A549 (cell line): ENCODE measurements around the gene STRA8. TPM values are rescaled to one million over a fixed set of nuclear protein-coding genes. Genes with fewer than 3 reads are reported as not detected.

Experiments used
- ATAC-seq, 2 experiments: fragments of 200-7000 bp in 1 of 2; fragments of >200 bp in 1 of 2; cut with Nextera tagmentation in 1 of 2; cut with Tn5 transposase in 1 of 2; 3 replicates each; pipeline versions ENCODE4 v1.8.0 to v1.9.1; 2018 to 2020; ENCODE audit warnings: mild to moderate bottlenecking in 1 of 2, moderate library complexity in 1 of 2
- CTCF ChIA-PET: fragments of 300-600 bp; sonication (Branson Sonifier 250); formaldehyde crosslinking; extraction: SDS; loops from one replicate; lab custom pipeline; 2021; ENCODE audit warnings: antibody characterized with exemption, inconsistent platforms; lab: Yijun Ruan, JAX
- POLR2A ChIA-PET: fragments of 350-600 bp; formaldehyde crosslinking; extraction: SDS; loops from one replicate; lab custom pipeline; 2021; ENCODE audit warnings: antibody characterized with exemption, inconsistent platforms; lab: Yijun Ruan, JAX
- DNase-seq, 2 experiments: peaks; one replicate each; pipeline versions ENCODE4 v3.0.0 to v3.0.0-alpha.2; 2011 to 2016; ENCODE audit warnings: low read depth in 1 of 2, low spot score in 1 of 2
- FAIRE-seq: peaks from 2 replicates; lab custom pipeline; 2011; peaks lifted over from hg19 to GRCh38; lab: Jason Lieb, UNC
- H3K27ac ChIP-seq, 2 experiments: fragments of >200 bp; sonication (Bioruptor Twin); formaldehyde crosslinking; 3 replicates each; pipeline ENCODE4 v1.5.1; 2016 to 2017
- H3K4me1 ChIP-seq: fragments of >200 bp; sonication (Bioruptor Twin); formaldehyde crosslinking; 3 replicates; pipeline ENCODE4 v1.6.1; 2016
- H3K4me2 ChIP-seq: fragments of >200 bp; sonication (Bioruptor Twin); formaldehyde crosslinking; 3 replicates; pipeline ENCODE4 v1.6.1; 2016
- H3K4me3 ChIP-seq: fragments of >200 bp; sonication (Bioruptor Twin); formaldehyde crosslinking; 3 replicates; pipeline ENCODE4 v1.5.1; 2016
- H3K9me3 ChIP-seq: fragments of >200 bp; sonication (Bioruptor Twin); formaldehyde crosslinking; 3 replicates; pipeline ENCODE4 v1.6.1; 2016
- BHLHE40 ChIP-seq: IDR thresholded peaks from 2 replicates; pipeline ENCODE4 v1.6.1; 2012; ENCODE audit warnings: low read depth, low read length, inconsistent platforms
- CBX2 ChIP-seq: fragments of 200-600 bp; sonication (generic); IDR thresholded peaks from 2 replicates; pipeline ENCODE4 v1.6.1; 2016; ENCODE audit warnings: low read depth, mild to moderate bottlenecking, borderline replicate concordance
- CEBPB ChIP-seq, 2 experiments: fragments of >200 bp in 1 of 2; sonication (Bioruptor Twin) in 1 of 2; formaldehyde crosslinking in 1 of 2; IDR thresholded peaks; 2 replicates each; pipeline ENCODE4 v1.6.1; 2012 to 2016
- CHD2 ChIP-seq: fragments of 150-350 bp; IDR thresholded peaks from 2 replicates; pipeline ENCODE4 v1.6.1; 2014; ENCODE audit warnings: low read length; ENCODE audit not compliant: partially characterized antibody
- EHF ChIP-seq: fragments of 250-450 bp; sonication (Bioruptor Pico); IDR thresholded peaks from 2 replicates; pipeline ENCODE4 v1.5.0; 2020; ENCODE audit warnings: mild to moderate bottlenecking
- EHMT2 ChIP-seq: fragments of 200-600 bp; sonication (generic); IDR thresholded peaks from 2 replicates; pipeline ENCODE4 v1.6.1; 2016; ENCODE audit warnings: antibody characterized with exemption, low read depth, mild to moderate bottlenecking, moderate library complexity
- FOSL2 ChIP-seq, 2 experiments: fragments of 450-650 bp in 1 of 2; fragments of >200 bp in 1 of 2; sonication (Bioruptor Twin) in 1 of 2; formaldehyde crosslinking; IDR thresholded peaks; 2 replicates each; pipeline versions ENCODE4 v1.5.0 to v1.6.1; 2016 to 2020; ENCODE audit warnings: mild to moderate bottlenecking in 1 of 2, moderate library complexity in 1 of 2
- HOXA7 ChIP-seq: fragments of 250-450 bp; sonication (Bioruptor Pico); IDR thresholded peaks from 2 replicates; pipeline ENCODE4 v1.5.0; 2020; ENCODE audit warnings: mild to moderate bottlenecking, moderate library complexity
- HOXB5 ChIP-seq: fragments of 250-450 bp; sonication (Bioruptor Pico); IDR thresholded peaks from 2 replicates; pipeline ENCODE4 v1.5.0; 2020; ENCODE audit warnings: mild to moderate bottlenecking, moderate library complexity
- JUN ChIP-seq, 2 experiments: fragments of >200 bp; sonication (Bioruptor Twin); formaldehyde crosslinking; IDR thresholded peaks; 2 replicates in 1 of 2; 3 replicates in 1 of 2; pipeline ENCODE4 v1.6.1; 2016 to 2017
- KDM1A ChIP-seq: fragments of 200-600 bp; sonication (generic); IDR thresholded peaks from 2 replicates; pipeline ENCODE4 v1.6.1; 2016; ENCODE audit warnings: low read depth, mild to moderate bottlenecking
- KDM5A ChIP-seq: fragments of 200-600 bp; sonication (generic); IDR thresholded peaks from 2 replicates; pipeline ENCODE4 v1.6.1; 2016; ENCODE audit warnings: antibody characterized with exemption, mild to moderate bottlenecking
- MAFK ChIP-seq: fragments of 450-650 bp; IDR thresholded peaks from 2 replicates; pipeline ENCODE4 v1.6.1; 2014; ENCODE audit not compliant: partially characterized antibody
- MAX ChIP-seq: IDR thresholded peaks from 2 replicates; pipeline ENCODE4 v1.6.1; 2012
- NFE2L2 ChIP-seq: fragments of 150-350 bp; conservative IDR thresholded peaks from 2 replicates; pipeline ENCODE4 v1.6.1; 2014; ENCODE audit warnings: low read length
- NPAS2 ChIP-seq: fragments of 250-450 bp; sonication (Bioruptor Pico); IDR thresholded peaks from 2 replicates; pipeline ENCODE4 v1.8.0; 2022; ENCODE audit warnings: mild to moderate bottlenecking, moderate library complexity, borderline replicate concordance
- PHF8 ChIP-seq: fragments of 200-600 bp; sonication (generic); IDR thresholded peaks from 2 replicates; pipeline ENCODE4 v1.6.1; 2016; ENCODE audit warnings: low read depth, mild to moderate bottlenecking, antibody characterized with exemption, moderate library complexity, borderline replicate concordance
- RAD21 ChIP-seq, 2 experiments: fragments of >200 bp in 1 of 2; sonication (Bioruptor Twin) in 1 of 2; formaldehyde crosslinking in 1 of 2; IDR thresholded peaks in 1 of 2; conservative IDR thresholded peaks in 1 of 2; 2 replicates in 1 of 2; 3 replicates in 1 of 2; pipeline ENCODE4 v1.6.1; 2012 to 2018; ENCODE audit warnings: inconsistent platforms in 1 of 2
- REST ChIP-seq: fragments of 200-600 bp; sonication (generic); IDR thresholded peaks from 2 replicates; pipeline ENCODE4 v1.6.1; 2016; ENCODE audit warnings: antibody characterized with exemption, mild to moderate bottlenecking, moderate library complexity
- RFX5 ChIP-seq: fragments of 450-650 bp; IDR thresholded peaks from 2 replicates; pipeline ENCODE4 v1.7.1; 2014; ENCODE audit warnings: antibody characterized with exemption, mild to moderate bottlenecking, moderate library complexity
- RNF2 ChIP-seq: fragments of 200-600 bp; sonication (generic); IDR thresholded peaks from 2 replicates; pipeline ENCODE4 v1.6.1; 2016; ENCODE audit warnings: low read depth, mild to moderate bottlenecking, antibody characterized with exemption, moderate library complexity, borderline replicate concordance
- SMC3 ChIP-seq: fragments of >200 bp; sonication (Bioruptor Twin); formaldehyde crosslinking; IDR thresholded peaks from 3 replicates; pipeline ENCODE4 v1.6.1; 2018; ENCODE audit warnings: inconsistent platforms
- SREBF2 ChIP-seq: fragments of 450-650 bp; IDR thresholded peaks from 2 replicates; pipeline ENCODE4 v1.6.1; 2014; ENCODE audit warnings: mild to moderate bottlenecking, moderate library complexity
- TFCP2L1 ChIP-seq: fragments of 250-450 bp; sonication (Bioruptor Pico); IDR thresholded peaks from 2 replicates; pipeline ENCODE4 v1.5.0; 2021; ENCODE audit warnings: mild to moderate bottlenecking
- TP53 ChIP-seq: fragments of 250-450 bp; sonication (Bioruptor Pico); IDR thresholded peaks from 2 replicates; pipeline ENCODE4 v1.5.0; 2021; ENCODE audit warnings: mild to moderate bottlenecking, moderate library complexity
- ZFP36 ChIP-seq: fragments of 450-650 bp; IDR thresholded peaks from 2 replicates; pipeline ENCODE4 v1.6.1; 2014; ENCODE audit warnings: borderline replicate concordance; ENCODE audit not compliant: partially characterized antibody
- ZNF302 ChIP-seq: fragments of 250-450 bp; sonication (Bioruptor Pico); IDR thresholded peaks from 2 replicates; pipeline ENCODE4 v1.9.0; 2021; ENCODE audit warnings: inconsistent platforms, mild to moderate bottlenecking, moderate library complexity
- ZSCAN20 ChIP-seq: fragments of 250-450 bp; sonication (Bioruptor Pico); IDR thresholded peaks from 2 replicates; pipeline ENCODE4 v1.8.0; 2022; ENCODE audit warnings: mild to moderate bottlenecking, moderate library complexity
- WGBS: methylation state at CpG from one replicate; pipeline ENCODE4 v1.1.6; 2017; ENCODE audit errors: missing lambda C conversion rate; 5-methylcytosine and 5-hydroxymethylcytosine counted together
- polyA plus RNA-seq, 4 experiments: library from polyadenylated mRNA; depleted of rRNA in 3 of 4; stranded (reverse); fragments of >200 nt; fragmentation: RNase III in 1 of 4; extraction: RNeasy Plus Mini Kit Qiagen cat#74134 plus additional on column Dnase treatment in 1 of 4; gene quantifications; 2 replicates in 3 of 4; 3 replicates in 1 of 4; pipeline ENCODE4 v1.2.3, GENCODE V29; 2011 to 2017
- TF ChIP-seq, protein P1 (sequence below): fragments of >200 bp; sonication (Bioruptor Twin); formaldehyde crosslinking; IDR thresholded peaks from 3 replicates; pipeline ENCODE4 v1.5.1; 2016

STRA8 gene
- polyA plus RNA-seq, 2 of the 4 experiments (the other 2 are of a cell fraction): not detected

- Histone ChIP-seq H3K4me1 (no peaks in the 10 kb centered on the region), H3K9me3 (no peaks in the 10 kb centered on the region), H3K4me2 (no peak overlapping the region), H3K4me3 (no peak overlapping the region), H3K27ac (no peak overlapping the region)
- no peak for ATAC-seq
- FAIRE-seq: no peak
- TF ChIP-seq ZFP36 (no peak), CHD2 (no peak), EHMT2 (no peak), TFCP2L1 (no peak), HOXB5 (CRISPR knock-in tag) (no peak), BHLHE40 (no peak), KDM5A (no peak)
- POLR2A ChIA-PET: no interaction called here
- WGBS: 85% methylated on average over 4 of the region's 4 CpGs
- DNase-seq: no peak
- CTCF ChIA-PET: interaction anchor here (1.2 to 1.7 kb wide), 2 partner anchors 10 to 16 kb away, joined by 4 to 7 read pairs; no protein-coding TSS in a partner anchor
Observed at GRCh38 chr7:135195156-135195555, 38.5 kb upstream of the STRA8 start.

DNA sequence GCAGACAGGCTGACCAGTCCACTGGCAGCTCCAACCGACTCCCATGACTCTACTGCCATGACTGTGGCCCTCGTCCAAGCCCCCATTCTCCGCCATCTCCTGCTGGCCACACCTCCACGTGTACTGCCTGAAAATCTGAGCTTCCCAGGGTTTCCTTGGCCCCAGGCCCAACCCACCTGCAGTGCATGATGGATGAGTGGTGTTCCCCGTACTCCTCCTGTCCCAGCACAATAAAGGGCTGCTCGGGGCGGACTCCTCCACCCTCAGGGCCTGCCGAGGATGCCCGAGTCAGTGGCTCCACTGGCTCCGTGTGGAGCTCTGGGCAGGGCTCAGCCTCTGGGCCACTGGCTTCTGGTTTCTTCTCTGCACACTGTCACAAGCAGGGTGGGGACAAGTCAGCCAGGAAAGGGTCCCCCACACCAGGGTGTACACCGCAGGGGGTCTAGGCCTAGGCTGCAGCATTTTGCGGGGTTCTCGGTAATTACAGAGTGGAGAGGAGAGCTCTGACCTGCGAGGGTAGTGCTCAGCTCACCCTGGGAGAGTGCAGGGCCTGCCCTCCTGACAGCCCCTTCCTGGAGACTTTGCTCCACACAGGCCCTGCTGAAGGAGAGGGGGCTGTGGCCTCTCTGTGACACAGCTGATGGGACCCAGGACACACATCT is 37.5 kb upstream of the STRA8 start:
- FAIRE-seq: no peak

GRCh38 chr7:135197343-135197742 is 36.3 kb upstream of the STRA8 start:
- ATAC-seq: no peak; a peak in 1 of 6 replicates
- Histone ChIP-seq H3K4me1 (no peaks in the 10 kb centered on the region), H3K4me2 (no peak overlapping the region), H3K4me3 (no peak overlapping the region), H3K9me3 (no peaks in the 10 kb centered on the region), H3K27ac (no peak overlapping the region)
- DNase-seq: no peak
- WGBS: 58% methylated on average over 2 of the region's 2 CpGs
- ChIA-PET POLR2A (interaction anchor here (1.2 kb wide), 1 partner anchor 15 kb away, joined by 3 read pairs; no protein-coding TSS in a partner anchor), CTCF (interaction anchor here (1.2 kb wide), 1 partner anchor 12 kb away, joined by 3 read pairs; no protein-coding TSS in a partner anchor)
- no peak for FAIRE-seq
- no peak for TF ChIP-seq RFX5
- no peak for TF ChIP-seq TFCP2L1
- TF ChIP-seq NPAS2 (CRISPR knock-in tag): no peak
- TF ChIP-seq FOSL2 (IDR thresholded peaks at IDR 0.05): no peak
- no peak for TF ChIP-seq FOSL2 (CRISPR knock-in tag; IDR thresholded peaks at IDR 0.05)
- no peak for TF ChIP-seq JUN (IDR thresholded peaks at IDR 0.05)
- TF ChIP-seq REST: no peak
- no peak for TF ChIP-seq PHF8
- TF ChIP-seq EHF (CRISPR knock-in tag): no peak
- TF ChIP-seq MAFK: no peak
- no peak for TF ChIP-seq KDM1A
- TF ChIP-seq CBX2: no peak
- no peak for TF ChIP-seq SREBF2
- TF ChIP-seq, all 56 proteins: peak for 0

More for the DNA sequence above, 37.5 kb upstream of the STRA8 start:
- no peak for TF ChIP-seq MAX
- no peak for TF ChIP-seq SREBF2
- TF ChIP-seq NFE2L2: no peak
- TF ChIP-seq ZFP36: no peak
- no peak for TF ChIP-seq TP53 (CRISPR knock-in tag)
- TF ChIP-seq CEBPB (IDR thresholded peaks at IDR 0.05): no peak
- no peak for TF ChIP-seq RNF2
- no peak for TF ChIP-seq FOSL2 (IDR thresholded peaks at IDR 0.05)
- TF ChIP-seq FOSL2 (CRISPR knock-in tag; IDR thresholded peaks at IDR 0.05): no peak
- TF ChIP-seq SMC3: no peak
- no peak for TF ChIP-seq KDM1A
- TF ChIP-seq ZSCAN20 (CRISPR knock-in tag): no peak
- TF ChIP-seq, protein P1, sequence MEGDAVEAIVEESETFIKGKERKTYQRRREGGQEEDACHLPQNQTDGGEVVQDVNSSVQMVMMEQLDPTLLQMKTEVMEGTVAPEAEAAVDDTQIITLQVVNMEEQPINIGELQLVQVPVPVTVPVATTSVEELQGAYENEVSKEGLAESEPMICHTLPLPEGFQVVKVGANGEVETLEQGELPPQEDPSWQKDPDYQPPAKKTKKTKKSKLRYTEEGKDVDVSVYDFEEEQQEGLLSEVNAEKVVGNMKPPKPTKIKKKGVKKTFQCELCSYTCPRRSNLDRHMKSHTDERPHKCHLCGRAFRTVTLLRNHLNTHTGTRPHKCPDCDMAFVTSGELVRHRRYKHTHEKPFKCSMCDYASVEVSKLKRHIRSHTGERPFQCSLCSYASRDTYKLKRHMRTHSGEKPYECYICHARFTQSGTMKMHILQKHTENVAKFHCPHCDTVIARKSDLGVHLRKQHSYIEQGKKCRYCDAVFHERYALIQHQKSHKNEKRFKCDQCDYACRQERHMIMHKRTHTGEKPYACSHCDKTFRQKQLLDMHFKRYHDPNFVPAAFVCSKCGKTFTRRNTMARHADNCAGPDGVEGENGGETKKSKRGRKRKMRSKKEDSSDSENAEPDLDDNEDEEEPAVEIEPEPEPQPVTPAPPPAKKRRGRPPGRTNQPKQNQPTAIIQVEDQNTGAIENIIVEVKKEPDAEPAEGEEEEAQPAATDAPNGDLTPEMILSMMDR: no peak
- TF ChIP-seq HOXA7 (CRISPR knock-in tag): no peak
- no peak for TF ChIP-seq MAFK
- TF ChIP-seq NPAS2 (CRISPR knock-in tag): no peak
- no peak for TF ChIP-seq EHMT2
- TF ChIP-seq KDM5A: no peak
- TF ChIP-seq RAD21 (conservative IDR thresholded peaks at IDR 0.05 in 1 of 2, IDR thresholded peaks at IDR 0.05 in 1 of 2): no peak
- TF ChIP-seq ZNF302 (CRISPR knock-in tag): no peak
- ChIA-PET CTCF (interaction anchor here (0.7 to 1.7 kb wide), 4 partner anchors 11 to 257 kb away, joined by 3 to 7 read pairs (median 6); partner anchors contain the start of gene CYREN), POLR2A (no interaction called here)
- H3K27ac ChIP-seq: no peak overlapping the region
- H3K9me3 ChIP-seq: no peaks in the 10 kb centered on the region
- DNase-seq (no peak), ATAC-seq (no peak)
- WGBS: 80% methylated on average over 6 of the region's 14 CpGs
- H3K4me2 ChIP-seq: no peak overlapping the region
- H3K4me1 ChIP-seq: no peaks in the 10 kb centered on the region
- H3K4me3 ChIP-seq: no peak overlapping the region
